OCI-LY3 (cell line): ENCODE data around the gene NCBP3.

Experiments
- EZH2phosphoT487 ChIP-seq: fragments of 200-600 bp; shearing (Covaris generic); IDR thresholded peaks from 2 replicates; pipeline ENCODE4 v1.6.1; 2018; ENCODE audit warnings: antibody characterized with exemption, mixed run types, low read depth
- TF ChIP-seq, protein P1 (sequence below): fragments of 200-600, 300-600 bp; sonication (generic); IDR thresholded peaks from 2 replicates; pipeline ENCODE4 v1.5.1; 2014; ENCODE audit warnings: antibody characterized with exemption, low read length, low read depth

DNA sequence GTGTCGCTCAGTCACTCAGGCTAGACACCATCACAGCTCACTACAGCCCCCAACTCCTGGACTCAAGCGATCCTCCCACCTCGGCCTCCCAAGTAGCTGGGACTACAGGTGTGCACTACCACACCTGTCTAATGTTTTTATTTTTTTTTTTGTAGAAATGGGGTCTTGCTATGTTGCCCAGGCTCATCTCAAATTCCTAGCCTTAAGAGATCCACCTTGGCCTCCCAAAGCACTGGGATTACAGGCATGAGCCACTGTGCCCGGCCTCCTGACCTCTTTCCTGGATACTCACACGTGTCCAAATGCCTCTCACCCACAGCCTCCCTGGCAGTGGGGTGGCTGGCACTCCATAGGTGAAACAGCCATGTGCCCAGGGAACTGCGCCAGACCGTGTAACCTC lies 29.3 kb upstream of the NCBP3 start:
- TF ChIP-seq, protein P1, sequence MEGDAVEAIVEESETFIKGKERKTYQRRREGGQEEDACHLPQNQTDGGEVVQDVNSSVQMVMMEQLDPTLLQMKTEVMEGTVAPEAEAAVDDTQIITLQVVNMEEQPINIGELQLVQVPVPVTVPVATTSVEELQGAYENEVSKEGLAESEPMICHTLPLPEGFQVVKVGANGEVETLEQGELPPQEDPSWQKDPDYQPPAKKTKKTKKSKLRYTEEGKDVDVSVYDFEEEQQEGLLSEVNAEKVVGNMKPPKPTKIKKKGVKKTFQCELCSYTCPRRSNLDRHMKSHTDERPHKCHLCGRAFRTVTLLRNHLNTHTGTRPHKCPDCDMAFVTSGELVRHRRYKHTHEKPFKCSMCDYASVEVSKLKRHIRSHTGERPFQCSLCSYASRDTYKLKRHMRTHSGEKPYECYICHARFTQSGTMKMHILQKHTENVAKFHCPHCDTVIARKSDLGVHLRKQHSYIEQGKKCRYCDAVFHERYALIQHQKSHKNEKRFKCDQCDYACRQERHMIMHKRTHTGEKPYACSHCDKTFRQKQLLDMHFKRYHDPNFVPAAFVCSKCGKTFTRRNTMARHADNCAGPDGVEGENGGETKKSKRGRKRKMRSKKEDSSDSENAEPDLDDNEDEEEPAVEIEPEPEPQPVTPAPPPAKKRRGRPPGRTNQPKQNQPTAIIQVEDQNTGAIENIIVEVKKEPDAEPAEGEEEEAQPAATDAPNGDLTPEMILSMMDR: no peak
- no peak for TF ChIP-seq EZH2phosphoT487
